Ureter (tissue), 1 donor: Measurements from ENCODE around the gene COPS6. TPM values are rescaled to one million over a fixed set of nuclear protein-coding genes. Genes with fewer than 3 reads are reported as not detected.

Experiments used
- DNase-seq: peaks from one replicate; pipeline ENCODE4 v3.0.0-alpha.2; 2020; ENCODE audit warnings: low spot score
- total RNA-seq: library from RNA; stranded (reverse); gene quantifications from one replicate; pipeline ENCODE4 v1.2.4, GENCODE V29; 2023
- donor health status: DM: yes; HTN: yes; CAD: no.

Gene COPS6
- total RNA-seq, 1 donor from 2014 or later: 121 TPM

GRCh38 chr7:100079024-100079560 lies 9.7 kb upstream of the COPS6 start:
- DNase-seq: no peak

DNA sequence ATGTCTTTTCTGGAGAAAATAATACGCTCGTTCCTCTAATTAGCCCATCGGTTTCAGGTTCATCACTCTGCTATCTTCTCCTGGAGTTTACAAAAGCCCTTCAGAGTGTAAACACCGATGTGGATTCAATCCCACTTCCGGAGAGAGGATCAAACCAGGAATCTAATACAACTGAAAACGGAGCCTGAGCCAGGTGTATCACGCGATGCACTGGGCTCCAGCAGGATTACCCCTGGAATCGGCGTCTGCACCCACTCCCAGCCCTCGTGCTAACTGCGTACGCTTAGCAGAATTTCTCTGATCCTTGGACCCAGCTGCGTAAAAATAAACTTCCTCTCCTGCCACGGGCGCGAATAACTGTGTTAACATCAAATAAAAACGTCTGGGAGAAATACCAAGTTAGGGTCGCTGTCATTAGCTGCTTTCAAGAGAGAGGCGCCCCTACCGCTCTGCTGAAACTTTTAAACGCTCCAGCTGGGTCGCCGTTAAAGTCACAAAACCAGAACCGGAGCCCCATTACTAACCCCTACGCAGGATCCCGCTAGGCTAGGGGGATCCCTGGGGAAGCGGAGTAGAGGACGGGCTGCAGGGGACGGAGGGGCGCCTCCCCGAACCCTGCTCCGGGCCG lies 7.7 kb upstream of the COPS6 start:
- DNase-seq: no peak

GRCh38 chr7:100081535-100082102 lies 7.2 kb upstream of the COPS6 start, which contains the start of gene ZNF3:
Gene ZNF3 (minus strand): TSS chr7:100081723. CDS start chr7:100077357, 4,366 bp downstream.
- DNase-seq: peak; percentile 99

- no peak for DNase-seq
Observed at GRCh38 chr7:100082978-100083377, 5.8 kb upstream of the COPS6 start.

GRCh38 chr7:100085515-100085914 lies 3.3 kb upstream of the COPS6 start:
- no peak for DNase-seq

DNA sequence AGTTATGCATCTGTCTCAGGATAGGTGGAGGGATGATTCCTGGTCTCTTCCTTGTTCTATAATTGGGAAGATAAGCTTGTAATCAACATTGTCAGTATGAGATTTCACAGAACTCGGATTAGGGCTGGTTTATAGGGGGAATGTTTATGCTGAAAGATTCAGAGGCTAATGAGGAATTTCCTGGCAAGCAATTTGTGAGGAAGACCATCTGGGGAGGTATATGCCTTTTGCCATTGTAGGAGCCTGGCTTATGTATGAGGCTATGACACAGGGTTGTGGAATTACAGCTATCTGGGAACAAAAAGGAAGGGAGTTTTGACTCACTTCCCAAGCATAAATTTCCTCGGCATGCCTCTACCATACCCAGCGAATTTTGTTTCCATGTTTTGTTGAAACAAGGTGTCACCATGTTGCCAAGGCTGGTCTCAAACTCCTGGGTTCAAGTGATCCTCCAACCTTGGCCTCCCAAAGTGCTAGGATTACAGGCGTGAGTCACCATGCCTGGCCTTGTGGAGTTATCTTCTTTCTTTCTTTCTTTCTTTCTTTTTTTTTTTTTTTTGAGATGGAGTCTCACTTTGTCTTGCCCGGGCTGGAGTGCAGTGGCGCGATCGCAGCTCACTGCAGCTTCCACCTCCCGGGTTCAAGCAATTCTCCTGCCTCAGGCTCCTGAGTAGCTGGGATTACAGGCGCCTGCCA lies 1.6 kb upstream of the COPS6 start:
- no peak for DNase-seq

DNA sequence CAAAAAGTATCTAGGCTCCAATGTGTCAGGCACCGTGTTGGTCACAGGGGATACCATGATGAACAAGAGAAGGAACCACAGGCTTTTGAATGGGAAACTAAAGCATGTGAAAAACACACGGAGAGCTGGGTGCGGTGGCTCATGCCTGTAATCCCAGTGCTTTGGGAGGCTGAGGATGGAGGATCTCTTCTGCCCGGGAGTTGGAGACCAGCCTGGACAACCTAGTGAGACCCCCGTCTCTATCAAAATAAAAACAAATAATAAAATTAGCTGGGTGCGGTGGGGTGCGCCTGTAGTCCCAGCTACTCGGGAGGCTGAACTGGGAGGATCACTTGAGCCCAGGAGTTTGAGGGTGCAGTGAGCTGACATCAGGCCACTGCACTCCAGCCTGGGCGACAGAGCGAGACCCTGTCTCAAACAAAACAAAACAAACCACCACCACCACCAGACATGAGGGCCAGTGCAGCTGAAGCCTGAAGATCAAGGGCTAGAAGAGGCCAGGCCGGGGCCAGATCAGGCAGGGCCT lies 611 bp upstream of the COPS6 start:
- DNase-seq: no peak

DNA sequence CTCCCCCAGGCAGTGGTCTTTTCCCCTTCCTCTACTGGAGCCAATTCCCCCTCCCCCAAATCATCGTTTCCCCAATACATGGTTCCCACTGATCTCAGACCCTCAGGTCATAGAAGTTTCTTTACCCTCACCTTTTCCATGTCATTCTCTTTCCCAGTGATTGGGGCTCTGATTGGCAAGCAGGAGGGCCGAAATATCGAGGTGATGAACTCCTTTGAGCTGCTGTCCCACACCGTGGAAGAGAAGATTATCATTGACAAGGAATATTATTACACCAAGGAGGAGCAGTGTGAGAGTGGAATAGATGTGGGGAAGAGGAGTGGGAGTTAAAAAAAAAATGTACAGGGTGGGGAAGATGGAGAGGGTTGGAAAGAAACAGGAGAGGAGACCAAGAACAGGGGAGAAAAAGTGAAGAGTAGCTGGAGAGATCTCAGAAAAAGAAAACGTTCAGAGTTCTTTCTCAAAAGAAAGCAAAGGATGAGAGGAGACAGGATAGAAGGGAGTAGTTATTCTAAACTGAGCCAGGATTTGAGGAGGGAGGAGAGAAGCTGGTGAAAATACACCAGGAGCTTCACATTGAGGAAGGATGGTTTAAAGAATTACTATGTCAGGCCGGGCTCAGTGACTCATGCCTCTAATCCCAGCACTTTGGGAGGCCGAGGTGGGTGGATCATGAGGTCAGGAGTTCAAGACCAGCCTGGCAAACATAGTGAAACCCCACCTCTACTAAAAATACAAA lies 858 bp downstream of the COPS6 start:
- DNase-seq: no peak

DNA sequence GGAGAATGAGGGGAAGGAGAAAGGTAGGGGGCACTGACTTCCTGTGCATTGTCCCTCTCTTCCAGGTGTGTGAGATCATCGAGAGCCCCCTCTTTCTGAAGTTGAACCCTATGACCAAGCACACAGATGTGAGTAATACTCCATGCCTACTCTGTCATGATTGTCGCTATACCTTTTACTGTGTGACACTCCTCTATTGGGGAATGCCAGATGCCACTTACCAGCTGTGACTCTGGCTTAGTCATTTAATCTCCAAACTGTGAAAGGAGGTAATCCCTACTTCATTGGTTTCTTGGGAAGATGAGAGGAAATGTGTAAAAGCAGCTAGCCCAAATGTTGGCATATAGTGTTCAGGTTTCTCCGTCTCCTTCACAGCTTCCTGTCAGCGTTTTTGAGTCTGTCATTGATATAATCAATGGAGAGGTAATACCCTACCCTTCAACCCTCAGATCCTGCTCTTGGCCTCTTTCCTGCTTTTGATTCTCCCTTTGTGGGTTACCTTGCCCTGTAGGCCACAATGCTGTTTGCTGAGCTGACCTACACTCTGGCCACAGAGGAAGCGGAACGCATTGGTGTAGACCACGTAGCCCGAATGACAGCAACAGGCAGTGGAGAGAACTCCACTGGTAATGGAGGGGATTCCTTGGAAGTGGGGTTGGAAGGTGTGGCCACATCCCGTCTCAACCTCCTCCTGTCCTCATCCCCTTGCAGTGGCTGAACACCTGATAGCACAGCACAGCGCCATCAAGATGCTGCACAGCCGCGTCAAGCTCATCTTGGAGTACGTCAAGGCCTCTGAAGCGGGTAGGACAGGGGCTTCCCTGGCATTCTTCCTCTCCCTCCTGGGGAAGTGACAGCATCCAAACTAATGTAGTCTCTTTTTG lies 2.0 kb downstream of the COPS6 start:
- DNase-seq: no peak

GRCh38 chr7:100091411-100092181 lies 2.8 kb downstream of the COPS6 start:
- DNase-seq: no peak

- DNase-seq: no peak
Observed at GRCh38 chr7:100093054-100093453, 4.3 kb downstream of the COPS6 start.

GRCh38 chr7:100093498-100093897 lies 4.7 kb downstream of the COPS6 start:
- no peak for DNase-seq

DNA sequence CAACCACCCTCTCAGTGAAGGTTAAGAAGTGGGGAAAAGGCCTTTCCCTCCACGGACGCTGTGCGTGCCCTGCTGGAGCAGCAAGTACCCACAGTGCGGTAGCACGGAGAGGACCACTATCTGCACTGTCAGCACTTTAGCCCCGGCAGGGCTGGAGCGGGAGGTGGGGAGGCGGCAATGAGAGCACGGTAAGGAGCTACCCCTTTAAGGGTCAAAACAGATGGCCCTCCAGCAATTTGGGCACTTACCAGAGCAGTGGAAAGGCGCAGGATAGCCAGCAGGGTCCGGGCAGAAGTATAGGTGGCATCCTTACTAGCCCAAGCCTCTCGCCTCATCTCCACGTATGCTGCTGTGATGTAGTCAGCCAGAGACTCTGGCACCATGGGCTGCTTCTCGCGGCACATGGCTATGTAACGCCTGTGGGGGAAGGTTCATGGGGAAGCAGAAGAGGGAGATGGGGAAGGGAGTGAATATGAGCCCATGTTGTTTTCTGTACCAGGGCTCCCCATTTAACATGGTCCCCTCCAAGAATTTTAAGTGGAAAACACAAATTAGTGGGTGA lies 5.2 kb downstream of the COPS6 start:
- DNase-seq: no peak

DNA sequence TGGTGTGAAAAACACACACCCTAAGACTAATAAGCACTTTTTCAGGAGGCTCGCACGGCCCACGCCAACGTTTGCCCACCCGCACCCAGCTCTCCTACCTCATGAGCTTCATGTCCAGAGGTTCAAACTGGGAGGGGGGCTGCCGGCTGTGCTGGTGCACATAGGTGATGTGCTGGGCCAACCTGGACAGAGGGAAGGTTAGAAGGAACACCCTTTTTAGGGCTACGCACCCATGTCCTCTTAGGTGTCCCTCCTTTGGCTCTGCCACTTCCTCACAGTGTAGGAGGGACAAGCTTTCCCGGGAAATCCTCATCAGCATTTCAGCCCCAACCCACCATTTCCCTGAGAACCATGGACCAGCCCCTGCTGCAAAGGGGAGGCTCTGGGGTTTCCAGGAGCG lies 6.5 kb downstream of the COPS6 start:
- no peak for DNase-seq

DNA sequence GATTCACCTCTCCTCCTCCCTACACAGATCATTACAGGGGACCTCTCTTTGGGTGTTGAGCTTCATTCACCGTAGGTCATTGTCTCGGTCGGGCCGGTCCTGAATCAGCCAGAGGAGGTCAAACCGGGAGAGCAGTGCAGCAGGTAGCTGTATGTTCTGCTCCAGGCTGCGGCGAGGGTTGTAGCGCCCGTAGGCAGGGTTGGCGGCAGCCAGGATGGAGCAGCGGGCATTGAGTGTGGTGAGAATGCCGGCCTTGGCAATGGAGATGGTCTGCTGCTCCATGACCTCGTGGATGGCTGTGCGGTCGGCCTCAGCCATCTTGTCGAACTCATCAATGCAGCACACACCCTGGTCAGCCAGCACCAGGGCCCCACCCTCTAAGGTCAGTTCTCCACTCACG lies 6.9 kb downstream of the COPS6 start:
- no peak for DNase-seq

DNA sequence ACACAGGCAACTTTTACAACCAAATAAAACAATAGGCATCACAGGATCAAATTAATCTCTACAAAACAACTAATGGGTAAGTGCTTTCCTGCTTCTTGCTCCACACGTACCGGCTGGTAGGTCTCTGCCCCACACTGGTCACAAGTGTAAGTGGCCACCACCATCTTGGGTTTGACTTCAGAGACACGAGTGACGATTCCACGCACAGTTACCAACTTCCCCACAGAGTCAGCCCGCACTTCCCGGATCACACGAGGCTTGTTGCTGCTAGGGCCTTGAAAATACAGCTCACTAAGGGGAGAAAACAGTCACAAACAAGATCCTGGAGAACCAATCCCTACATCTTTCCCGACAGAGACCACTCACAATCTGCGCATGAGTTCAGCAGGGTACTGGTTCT lies 10.1 kb downstream of the COPS6 start:
- DNase-seq: no peak

DNA sequence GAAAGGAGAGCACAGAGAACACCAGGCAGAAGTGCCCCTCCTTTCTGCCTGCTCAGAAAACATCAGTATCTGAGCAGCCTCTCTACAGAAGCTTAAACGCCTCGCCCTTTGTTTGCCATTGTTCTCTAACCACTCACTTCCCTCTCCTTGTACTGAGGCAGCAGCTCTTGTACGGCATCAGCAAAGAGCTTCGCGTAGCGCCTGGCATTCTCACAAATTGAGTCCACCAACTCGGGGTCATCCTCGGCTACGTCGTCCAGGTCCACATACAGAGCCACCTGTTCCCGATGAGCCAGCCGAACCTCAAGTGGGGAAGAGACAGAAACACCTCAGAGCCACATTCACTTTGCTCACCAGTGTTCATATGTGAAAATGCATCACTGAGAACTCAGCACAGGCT lies 10.7 kb downstream of the COPS6 start:
- DNase-seq: no peak

- peak; percentile 96 for DNase-seq
Observed at GRCh38 chr7:100100420-100101015, 11.7 kb downstream of the COPS6 start.
